Stimulated activated CD8-positive, alpha-beta memory T cell treated with anti-CD3 and anti-CD28 coated beads, Interleukin-4, amount 100 ng/mL, for 24 hours (primary cell): ENCODE measurements around the gene RALY.
"Not testable (repeated sequence)": the region's sequence is repeated elsewhere in the genome, so short reads cannot be mapped to it uniquely, and the experiment has no call there.

Experiments used
- DNase-seq: peaks from one replicate; pipeline ENCODE4 v3.0.0-alpha.2; 2020; ENCODE audit warnings: low read depth

The RALY gene

GRCh38 chr20:34015401-34016335 is 22.0 kb downstream of the RALY start:
- DNase-seq: no peak

- DNase-seq: no peak
These were observed 23.0 kb downstream of the RALY start for GRCh38 chr20:34016736-34017135.

DNA sequence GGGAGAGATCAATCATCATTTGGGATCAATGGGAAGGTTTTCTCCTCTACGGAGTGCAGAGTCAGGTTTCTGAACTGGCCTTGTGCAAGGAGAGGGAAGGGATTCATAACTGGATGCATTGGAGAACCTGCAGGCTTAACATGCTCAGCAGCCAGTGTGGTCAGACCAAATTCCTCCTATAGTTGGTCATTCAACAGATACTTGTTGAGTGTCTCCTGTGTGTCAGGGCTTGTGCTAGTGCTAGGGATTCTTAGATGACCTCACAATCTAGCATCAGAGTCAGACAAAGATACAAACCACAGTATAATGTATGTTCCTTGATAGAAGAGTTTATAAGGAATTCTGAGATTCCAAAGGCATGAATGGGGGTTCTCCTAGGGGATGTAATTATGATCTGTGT is 23.9 kb downstream of the RALY start:
- no peak for DNase-seq

DNA sequence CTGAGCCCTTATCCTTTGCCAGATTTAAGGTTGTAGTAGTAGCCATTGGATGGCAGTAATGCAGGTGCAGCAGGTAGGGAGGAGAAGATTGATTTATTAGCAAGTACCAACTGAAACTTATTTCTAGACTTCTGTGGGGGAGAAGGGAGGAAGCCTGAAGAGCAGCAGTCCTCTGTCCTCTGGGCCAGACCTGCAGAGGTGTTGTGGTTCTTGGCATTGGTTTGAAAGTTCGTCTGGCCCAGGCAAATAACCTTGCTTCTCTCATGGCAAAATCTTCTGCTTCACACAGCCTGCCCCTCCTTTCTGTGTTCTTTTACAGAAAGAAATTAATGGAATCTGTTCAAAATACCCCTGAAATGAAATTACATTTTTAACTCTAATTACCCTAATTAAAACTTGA is 24.5 kb downstream of the RALY start:
- no peak for DNase-seq

- DNase-seq: no peak
These were observed 28.6 kb downstream of the RALY start for GRCh38 chr20:34022151-34022838.

DNA sequence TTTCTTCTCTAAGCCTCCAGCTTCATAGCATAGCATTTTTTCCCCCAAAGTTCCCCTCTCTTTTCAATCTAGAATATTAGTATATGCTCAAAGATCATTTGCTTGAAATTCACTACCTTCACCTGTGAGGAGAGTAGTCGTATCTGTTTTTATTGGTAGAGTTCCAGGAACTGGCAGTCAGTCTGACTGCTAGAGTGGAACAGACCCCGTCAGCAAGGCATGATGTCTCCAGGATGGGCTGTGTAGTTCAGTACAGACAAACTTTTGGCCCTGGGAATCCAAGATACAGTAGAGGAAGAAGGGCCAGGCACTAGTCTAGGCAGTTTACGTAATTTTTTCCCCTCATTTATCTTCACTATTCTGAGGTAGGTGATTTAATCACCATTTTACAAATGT is 29.1 kb downstream of the RALY start:
- DNase-seq: no peak

- no peak for DNase-seq
These were observed 30.4 kb downstream of the RALY start for GRCh38 chr20:34023937-34024722.

DNA sequence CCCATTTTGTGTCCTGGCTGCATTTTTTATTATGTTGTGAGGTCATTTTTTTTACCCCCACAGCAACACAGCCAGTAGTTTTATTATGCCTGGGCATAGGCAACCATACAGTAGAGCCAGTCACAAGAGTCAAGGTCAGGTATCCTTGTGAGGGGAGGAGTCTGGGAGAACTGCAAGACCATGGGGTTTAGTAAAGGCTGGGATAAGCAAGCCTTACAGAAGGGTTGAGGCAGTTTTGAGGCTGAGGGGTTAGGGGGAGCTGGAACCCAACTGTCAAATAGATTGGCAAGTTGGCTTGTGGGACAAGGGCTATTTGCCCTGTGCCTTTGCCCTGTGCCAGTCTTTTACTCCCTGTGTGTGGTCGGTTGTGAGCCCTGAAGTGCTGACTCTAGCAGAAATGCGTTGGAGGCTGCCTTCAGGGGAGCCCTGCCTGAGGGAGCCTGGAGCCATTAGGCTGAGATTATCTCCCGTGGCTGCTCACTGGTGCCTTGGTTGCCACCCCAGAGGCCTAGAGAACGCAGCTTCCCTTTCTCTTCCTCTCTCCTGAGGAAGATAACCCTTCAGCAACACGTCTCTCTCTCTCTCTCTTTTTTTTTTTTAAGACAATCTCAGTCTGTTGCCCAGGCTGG is 31.1 kb downstream of the RALY start:
- no peak for DNase-seq

DNA sequence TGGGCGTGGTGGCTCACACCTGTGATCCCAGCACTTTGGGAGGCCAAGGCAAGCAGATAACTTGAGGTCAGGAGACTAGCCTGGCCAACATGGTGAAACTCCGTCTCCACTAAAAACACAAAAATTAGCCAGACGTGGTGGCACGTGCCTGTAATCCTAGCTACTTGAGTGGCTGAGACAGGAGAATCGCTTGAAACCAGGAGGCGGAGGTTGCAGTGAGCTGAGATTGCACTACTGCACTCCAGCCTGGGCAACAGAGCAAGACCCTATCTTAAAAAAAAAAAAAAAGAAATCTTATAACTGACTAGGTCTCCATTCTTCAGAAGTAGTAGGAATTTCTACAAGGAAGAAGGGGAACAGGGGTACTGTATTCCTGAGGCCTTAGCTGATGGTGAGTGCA is 34.3 kb downstream of the RALY start:
- DNase-seq: not testable (repeated sequence)

DNA sequence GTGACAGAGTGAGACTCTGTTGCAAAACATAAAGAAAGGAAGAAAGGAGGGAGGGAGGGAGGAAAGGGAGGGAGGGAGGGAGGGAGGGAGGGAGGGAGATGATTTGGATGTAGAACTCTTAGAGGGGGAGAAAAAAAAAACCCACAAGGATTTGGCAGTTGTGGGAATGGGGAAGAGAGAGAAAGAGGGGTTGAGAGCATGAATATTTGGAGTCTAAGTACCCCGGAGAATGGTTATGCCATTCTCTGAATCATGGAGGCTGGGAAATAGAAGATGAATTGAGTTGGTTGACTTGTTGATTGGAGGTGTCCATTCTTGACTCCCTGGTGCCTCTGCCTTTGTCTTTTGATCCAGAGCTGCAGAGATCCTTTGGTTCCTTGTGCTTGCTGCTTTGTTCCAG is 35.7 kb downstream of the RALY start:
- DNase-seq: no peak

DNA sequence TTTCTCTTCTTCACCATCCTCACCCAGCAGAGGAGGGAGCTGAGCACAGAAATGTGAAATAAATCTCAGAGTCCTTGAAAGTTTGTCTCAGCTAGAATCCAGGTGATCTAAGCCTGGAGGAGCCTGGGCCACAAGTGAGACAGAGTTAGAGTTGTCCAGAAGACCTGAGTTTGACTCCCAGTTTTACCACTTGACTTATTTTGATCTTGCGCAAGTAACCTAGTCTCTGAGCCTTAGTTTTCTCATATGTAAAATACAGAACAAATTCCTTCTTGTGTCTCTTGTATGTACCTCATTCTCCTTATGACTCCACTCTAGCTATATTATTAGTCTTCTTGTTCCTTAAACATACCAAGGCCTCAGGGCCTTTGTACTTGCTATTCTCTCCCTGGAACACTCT is 36.7 kb downstream of the RALY start:
- no peak for DNase-seq

GRCh38 chr20:34033903-34034302 is 40.2 kb downstream of the RALY start:
- no peak for DNase-seq

DNA sequence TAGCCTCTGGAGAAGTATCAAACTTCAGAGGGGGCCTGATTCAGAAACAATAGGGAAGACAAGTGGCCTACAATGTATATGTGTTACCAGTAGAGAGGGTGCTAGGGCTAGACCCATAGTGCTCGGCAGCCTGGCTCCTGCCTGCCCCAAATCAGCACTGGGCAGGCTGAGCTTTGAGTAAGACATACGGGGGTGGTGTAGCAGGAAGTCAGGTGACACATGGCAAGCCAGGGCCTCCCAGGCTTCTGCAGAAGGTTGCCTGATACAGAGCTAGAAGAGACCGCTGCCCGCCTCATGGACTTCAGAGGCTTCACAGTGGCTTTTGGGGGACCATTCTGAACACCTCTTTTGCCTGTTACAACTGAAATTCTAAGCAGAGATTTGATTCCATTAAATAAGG is 43.4 kb downstream of the RALY start:
- peak; percentile 22 for DNase-seq

DNA sequence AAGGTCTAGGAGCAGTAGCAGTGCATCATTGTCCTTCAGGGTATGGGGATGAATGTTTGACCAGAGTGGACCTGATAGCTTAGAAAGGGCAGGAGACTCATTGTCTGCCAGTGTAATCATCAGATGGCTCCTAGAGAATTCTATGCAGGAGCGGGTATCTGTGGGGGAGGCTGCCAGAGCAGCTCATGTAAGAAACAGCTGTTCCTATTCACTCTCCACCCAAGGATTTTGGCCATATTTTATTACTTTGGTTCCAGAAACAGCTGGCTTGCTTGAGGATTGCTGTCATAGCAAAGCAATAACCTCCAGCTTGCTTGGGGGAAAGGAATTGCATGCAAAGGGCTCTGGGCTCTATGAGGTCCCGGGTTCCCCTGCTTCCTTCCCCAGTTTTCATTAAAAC is 44.1 kb downstream of the RALY start:
- DNase-seq: no peak

- DNase-seq: no peak
These were observed 46.7 kb downstream of the RALY start for GRCh38 chr20:34040300-34040995.

DNA sequence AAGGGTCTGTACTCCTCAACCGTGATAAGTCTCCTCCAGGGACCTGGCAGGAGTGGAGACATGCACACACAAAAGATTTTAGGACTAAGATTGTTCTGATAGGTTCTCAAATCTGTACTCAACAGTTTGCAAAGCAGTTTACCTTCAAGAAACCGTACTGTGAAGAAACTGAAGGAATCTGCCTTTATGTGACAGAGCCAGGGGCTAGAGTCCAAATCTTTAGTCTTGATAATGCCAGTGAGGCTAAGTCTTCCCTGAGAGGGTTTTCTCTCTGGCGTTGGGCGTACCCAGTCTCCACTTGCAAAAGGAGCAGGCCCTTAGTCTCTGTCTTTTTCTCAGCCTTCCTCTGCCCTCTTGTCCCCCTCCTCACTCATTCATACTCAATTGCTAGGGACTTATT is 47.5 kb downstream of the RALY start:
- no peak for DNase-seq

GRCh38 chr20:34042262-34042661 is 48.6 kb downstream of the RALY start:
- no peak for DNase-seq

- no peak for DNase-seq
These were observed 49.3 kb downstream of the RALY start for GRCh38 chr20:34043025-34043424.

DNA sequence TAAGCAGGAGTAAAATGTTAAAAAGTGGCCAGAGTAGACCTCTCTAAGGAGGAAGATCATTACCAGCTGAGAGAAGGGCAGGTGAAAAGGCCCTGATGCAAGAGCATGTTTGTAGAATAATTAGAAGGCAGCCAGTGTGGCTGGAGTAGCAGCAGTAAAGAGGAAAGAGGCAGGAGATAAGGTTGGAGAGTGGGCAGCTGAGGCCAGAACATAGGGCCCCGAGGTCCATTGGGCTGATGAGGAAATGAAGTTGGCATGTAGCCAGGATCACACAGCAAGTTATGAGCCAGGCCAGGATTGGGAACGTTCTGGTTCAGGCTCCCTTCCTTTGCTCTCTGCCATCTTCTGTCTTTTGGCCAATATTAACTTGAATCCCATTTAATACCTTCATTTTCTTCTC is 51.6 kb downstream of the RALY start:
- no peak for DNase-seq

DNA sequence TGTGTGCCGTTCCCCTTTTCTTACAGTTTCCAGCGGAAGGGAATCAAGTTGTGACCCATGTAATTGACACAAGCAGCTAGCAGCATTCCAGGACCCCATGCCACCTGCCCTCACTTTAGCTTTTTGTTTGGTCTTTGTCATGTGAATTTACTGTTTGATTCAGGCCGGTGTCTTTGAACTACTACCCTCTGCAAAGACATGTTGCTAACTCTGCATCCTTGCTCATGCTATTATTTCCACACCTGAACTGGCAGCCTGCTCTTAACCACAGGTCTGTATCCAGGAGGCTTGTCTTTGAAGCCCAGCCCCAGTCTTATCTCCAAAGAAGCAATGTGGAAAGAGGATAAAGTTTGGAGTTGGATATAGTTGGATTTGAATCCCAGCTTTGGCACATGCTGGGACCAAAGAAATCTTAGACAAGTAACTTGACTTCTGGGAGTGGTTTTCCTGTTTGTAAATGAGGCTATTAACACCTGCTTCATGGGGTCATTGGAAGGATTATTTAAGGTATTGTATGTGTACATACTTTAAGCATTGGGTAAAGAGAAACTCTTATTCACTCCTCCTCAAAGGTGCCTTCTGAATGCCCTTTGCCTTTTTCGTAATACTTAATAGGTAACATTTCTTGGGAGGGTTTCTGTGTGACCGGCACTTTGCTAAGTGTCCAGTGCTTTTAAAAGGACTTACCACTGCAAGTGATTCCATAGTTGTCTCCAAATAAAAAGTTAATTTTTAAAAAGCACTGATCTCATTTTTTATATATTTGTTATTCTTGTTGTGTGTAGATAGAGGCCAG is 52.4 kb downstream of the RALY start:
- DNase-seq: no peak
